ENCODE measurements around the gene ADPGK.
"Not testable (repeated sequence)": the region's sequence is repeated elsewhere in the genome, so short reads cannot be mapped to it uniquely, and the experiment has no call there.

The ADPGK gene

GRCh38 chr15:72737723-72738122 is 45.8 kb downstream of the ADPGK start:
- DNase-seq: no peak

GRCh38 chr15:72737061-72737460 is 46.5 kb downstream of the ADPGK start:
- DNase-seq: no peak

GRCh38 chr15:72735111-72735510 is 48.4 kb downstream of the ADPGK start:
- DNase-seq: no peak

GRCh38 chr15:72733941-72734738 is 49.4 kb downstream of the ADPGK start:
- no peak for DNase-seq

GRCh38 chr15:72732516-72732915 is 51.0 kb downstream of the ADPGK start:
- DNase-seq: no peak

GRCh38 chr15:72732086-72732485 is 51.5 kb downstream of the ADPGK start:
- DNase-seq: no peak

GRCh38 chr15:72728821-72729220 is 54.7 kb downstream of the ADPGK start:
- DNase-seq: no peak

GRCh38 chr15:72728249-72728648 is 55.3 kb downstream of the ADPGK start:
- DNase-seq: not testable (repeated sequence)

GRCh38 chr15:72727154-72727553 is 56.4 kb downstream of the ADPGK start:
- DNase-seq: no peak

GRCh38 chr15:72725851-72726250 is 57.7 kb downstream of the ADPGK start:
- DNase-seq: not testable (repeated sequence)

GRCh38 chr15:72725446-72725845 is 58.1 kb downstream of the ADPGK start:
- no peak for DNase-seq

- DNase-seq: no peak
These were observed 59.5 kb downstream of the ADPGK start for GRCh38 chr15:72724028-72724427.

- DNase-seq: peak; percentile 83
These were observed 61.4 kb downstream of the ADPGK start for GRCh38 chr15:72722071-72722696.

- DNase-seq: not testable (repeated sequence)
These were observed 74.8 kb downstream of the ADPGK start for GRCh38 chr15:72708551-72709303.

GRCh38 chr15:72706266-72706665 is 77.3 kb downstream of the ADPGK start:
- DNase-seq: no peak
